ENCODE data around the gene ZNF280C. TPM values are rescaled to one million over a fixed set of nuclear protein-coding genes. Genes with fewer than 3 reads are reported as not detected.

The ZNF280C gene
- total RNA-seq, 1 experiment from 2014 or later = 6.6 TPM

GRCh38 chrX:130162094-130162735 lies 106.5 kb downstream of the ZNF280C start:
- Mint-ChIP-seq H3K27me3 (ENCODE audit: insufficient read depth, unreplicated experiment) (peaks cover 18% of the 10 kb centered on the region), H3K36me3 (ENCODE audit: insufficient read depth, unreplicated experiment) (peaks cover 14% of the 10 kb centered on the region), H3K27ac (ENCODE audit: low read depth, unreplicated experiment) (no peak overlapping the region), H3K4me1 (ENCODE audit: insufficient read depth, unreplicated experiment) (peaks cover 6% of the 10 kb centered on the region), H3K9me3 (ENCODE audit: unreplicated experiment) (no peaks in the 10 kb centered on the region), H3K4me3 (ENCODE audit: unreplicated experiment) (no peak overlapping the region)
- no TSS peak for BruUV-seq (replicated peaks)
- intact Hi-C loops (cut with micrococcal nuclease) = no loop called here
- DNase-seq (ENCODE audit: unreplicated experiment) = no peak
- ChIA-PET POLR2A (no interaction called here), CTCF (interaction anchor here (0.5 to 0.9 kb wide), 3 partner anchors 31 to 254 kb away, joined by 3 to 5 read pairs (median 3); no protein-coding TSS in a partner anchor)
- no peak for TF ChIP-seq CTCF (IDR thresholded peaks at IDR 0.05; ENCODE audit: unreplicated experiment)

DNA sequence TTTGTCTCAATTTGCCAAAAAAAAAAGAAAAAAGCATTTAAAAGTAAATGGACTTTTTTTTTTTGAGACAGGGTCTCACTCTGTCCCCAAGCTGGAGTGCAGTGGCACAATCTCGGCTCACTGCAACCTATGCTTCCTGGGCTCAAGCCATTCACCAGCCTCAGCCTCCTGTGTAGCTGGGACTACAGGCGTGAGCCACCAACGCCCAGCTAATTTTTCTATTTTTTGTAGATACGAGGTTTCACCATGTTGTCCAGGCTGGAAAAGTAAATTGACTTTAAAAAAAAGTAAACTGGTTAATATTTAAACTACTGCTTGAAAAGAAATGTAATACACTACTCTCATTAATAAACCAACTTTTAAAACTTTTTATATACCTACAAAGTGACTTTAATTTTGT lies 108.9 kb downstream of the ZNF280C start:
- Mint-ChIP-seq H3K27ac (ENCODE audit: low read depth, unreplicated experiment) (no peak overlapping the region), H3K36me3 (ENCODE audit: insufficient read depth, unreplicated experiment) (peaks cover 9% of the 10 kb centered on the region), H3K4me3 (ENCODE audit: unreplicated experiment) (no peak overlapping the region), H3K9me3 (ENCODE audit: unreplicated experiment) (no peaks in the 10 kb centered on the region), H3K27me3 (ENCODE audit: insufficient read depth, unreplicated experiment) (peaks cover 36% of the 10 kb centered on the region), H3K4me1 (ENCODE audit: insufficient read depth, unreplicated experiment) (no peaks in the 10 kb centered on the region)
- CTCF ChIA-PET = interaction anchor here (0.7 kb wide), 1 partner anchor 167 kb away, joined by 4 read pairs; no protein-coding TSS in a partner anchor
- no peak for TF ChIP-seq CTCF (IDR thresholded peaks at IDR 0.05; ENCODE audit: unreplicated experiment)
- intact Hi-C loops (cut with micrococcal nuclease) = no loop called here
- no peak for DNase-seq (ENCODE audit: unreplicated experiment)
- BruUV-seq (replicated peaks) = no TSS peak
- POLR2A ChIA-PET = no interaction called here

DNA sequence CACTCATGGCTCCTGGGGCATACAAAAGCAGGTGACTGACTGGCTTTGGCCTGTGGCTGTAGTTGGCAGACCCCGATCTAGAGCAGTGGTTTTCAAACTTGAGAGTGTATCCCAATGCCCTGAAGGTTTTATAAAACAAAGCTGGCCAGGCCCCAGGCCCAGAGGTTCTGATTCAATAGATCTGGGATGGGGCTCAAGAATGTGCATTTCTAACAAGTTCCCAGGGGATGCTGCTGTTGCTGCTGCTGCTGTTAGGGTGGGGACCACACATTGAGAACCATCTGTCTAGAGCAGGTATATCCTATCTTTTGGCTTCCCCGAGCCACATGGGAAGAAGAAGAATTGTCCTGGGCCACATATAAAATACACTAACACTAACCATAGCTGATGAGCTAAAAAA lies 110.4 kb downstream of the ZNF280C start:
- H3K4me3 Mint-ChIP-seq (ENCODE audit: unreplicated experiment) = no peak overlapping the region
- no TSS peak for BruUV-seq (replicated peaks)
- H3K27ac Mint-ChIP-seq (ENCODE audit: low read depth, unreplicated experiment) = no peak overlapping the region
- intact Hi-C loops (cut with micrococcal nuclease) = no loop called here
- H3K36me3 Mint-ChIP-seq (ENCODE audit: insufficient read depth, unreplicated experiment) = peaks cover 9% of the 10 kb centered on the region
- ChIA-PET POLR2A (no interaction called here), CTCF (interaction anchor here (0.5 kb wide), 1 partner anchor 246 kb away, joined by 3 read pairs; no protein-coding TSS in a partner anchor)
- no peak for DNase-seq (ENCODE audit: unreplicated experiment)
- H3K4me1 Mint-ChIP-seq (ENCODE audit: insufficient read depth, unreplicated experiment) = no peaks in the 10 kb centered on the region
- no peak for TF ChIP-seq CTCF (IDR thresholded peaks at IDR 0.05; ENCODE audit: unreplicated experiment)
- H3K27me3 Mint-ChIP-seq (ENCODE audit: insufficient read depth, unreplicated experiment) = peaks cover 47% of the 10 kb centered on the region
- no peaks in the 10 kb centered on the region for H3K9me3 Mint-ChIP-seq (ENCODE audit: unreplicated experiment)

GRCh38 chrX:130155564-130155963 lies 113.1 kb downstream of the ZNF280C start:
- no peaks in the 10 kb centered on the region for H3K4me1 Mint-ChIP-seq (ENCODE audit: insufficient read depth, unreplicated experiment)
- no peak overlapping the region for H3K4me3 Mint-ChIP-seq (ENCODE audit: unreplicated experiment)
- TF ChIP-seq CTCF (IDR thresholded peaks at IDR 0.05; ENCODE audit: unreplicated experiment) = no peak
- CTCF ChIA-PET = interaction anchor here (1.3 to 1.5 kb wide), 2 partner anchors 10 to 76 kb away, joined by 4 to 5 read pairs; no protein-coding TSS in a partner anchor
- peaks cover 36% of the 10 kb centered on the region for H3K27me3 Mint-ChIP-seq (ENCODE audit: insufficient read depth, unreplicated experiment)
- BruUV-seq (replicated peaks) = no TSS peak
- POLR2A ChIA-PET = interaction anchor here (0.7 to 1.5 kb wide), 2 partner anchors 10 to 28 kb away, joined by 3 to 4 read pairs; no protein-coding TSS in a partner anchor
- no peak for DNase-seq (ENCODE audit: unreplicated experiment)
- no peaks in the 10 kb centered on the region for H3K9me3 Mint-ChIP-seq (ENCODE audit: unreplicated experiment)
- no peak overlapping the region for H3K27ac Mint-ChIP-seq (ENCODE audit: low read depth, unreplicated experiment)
- H3K36me3 Mint-ChIP-seq (ENCODE audit: insufficient read depth, unreplicated experiment) = peaks cover 10% of the 10 kb centered on the region
- intact Hi-C loops (cut with micrococcal nuclease) = no loop called here

Other genes starting within 250 kb of the ZNF280C start
- 19.5 and 23.6 TPM in 2 replicates for gene ELF4, start 158.4 kb downstream of the ZNF280C start, total RNA-seq (2022)
- 43.2 and 45.3 TPM in 2 replicates for gene AIFM1, start 103.1 kb downstream of the ZNF280C start, total RNA-seq (2022)
- gene RAB33A, start 96.9 kb downstream of the ZNF280C start, total RNA-seq (2022) = not detected in 2 replicates
- gene SLC25A14, start 71.0 kb upstream of the ZNF280C start, total RNA-seq (2022) = 12.5 and 13.7 TPM in 2 replicates
- gene GPR119, start 116.8 kb upstream of the ZNF280C start, total RNA-seq (2022) = not detected in 2 replicates
- 31.2 and 34.4 TPM in 2 replicates for gene RBMX2, start 133.1 kb upstream of the ZNF280C start, total RNA-seq (2022)

Data from MCF 10A (cell line).